ENCODE results near the gene KCNE1. TPM values are rescaled to one million over a fixed set of nuclear protein-coding genes. Genes with fewer than 3 reads are reported as not detected.
A peak's percentile ranks its signal among the peaks of the same experiment; 100 is the strongest.

The KCNE1 gene
- polyA plus RNA-seq, 4 donors = 0.46 to 1.1 (median 0.74) TPM

- DNase-seq (ENCODE audit: low read depth in 4 of 4, low spot score in 3 of 4) = no peak
Measured at GRCh38 chr21:34536820-34537219, 24.8 kb upstream of the KCNE1 start.

DNA sequence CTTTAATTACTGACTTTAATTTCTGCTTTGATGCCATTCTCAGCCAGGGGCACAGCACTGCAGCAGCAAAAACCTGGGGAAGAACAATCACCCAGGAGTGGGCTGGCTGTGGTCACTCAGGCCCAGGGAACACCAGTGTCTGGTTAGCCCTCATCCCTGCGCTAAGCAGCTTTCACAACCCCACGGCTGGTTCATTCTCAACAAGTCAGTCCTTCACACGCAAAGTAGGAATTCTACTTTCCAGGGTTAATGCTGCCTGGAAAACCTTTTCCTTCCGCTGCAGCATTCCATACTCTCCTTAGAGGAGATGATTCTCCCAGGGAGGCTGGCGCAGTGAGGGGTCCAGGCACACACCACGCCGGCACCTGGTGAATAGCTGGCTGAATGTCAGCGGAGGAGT lies 24.3 kb upstream of the KCNE1 start:
- no peak for DNase-seq (ENCODE audit: low read depth in 4 of 4, low spot score in 3 of 4)

- DNase-seq (ENCODE audit: low read depth in 4 of 4, low spot score in 3 of 4) = no peak
Measured at GRCh38 chr21:34535886-34536285, 23.9 kb upstream of the KCNE1 start.

DNA sequence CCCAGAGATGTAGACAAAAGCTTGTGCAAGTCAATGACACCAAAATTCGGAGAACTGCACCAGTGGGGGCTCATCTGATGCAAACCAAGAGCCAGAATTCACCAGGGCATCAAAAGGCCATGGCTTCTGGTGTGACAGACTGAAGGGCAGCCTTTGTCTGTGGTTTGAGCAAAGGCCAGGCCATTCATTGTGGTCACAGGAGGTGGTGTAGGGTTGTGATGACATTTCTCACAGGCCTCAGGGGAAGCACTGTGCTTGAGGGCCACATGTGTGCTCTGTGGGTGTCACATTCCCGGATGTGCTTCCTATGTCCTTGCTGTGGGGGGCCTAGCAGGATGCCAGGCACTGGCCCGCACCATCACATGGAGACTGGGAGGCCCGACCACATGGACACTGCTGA lies 22.5 kb upstream of the KCNE1 start:
- no peak for DNase-seq (ENCODE audit: low read depth in 4 of 4, low spot score in 3 of 4)

DNA sequence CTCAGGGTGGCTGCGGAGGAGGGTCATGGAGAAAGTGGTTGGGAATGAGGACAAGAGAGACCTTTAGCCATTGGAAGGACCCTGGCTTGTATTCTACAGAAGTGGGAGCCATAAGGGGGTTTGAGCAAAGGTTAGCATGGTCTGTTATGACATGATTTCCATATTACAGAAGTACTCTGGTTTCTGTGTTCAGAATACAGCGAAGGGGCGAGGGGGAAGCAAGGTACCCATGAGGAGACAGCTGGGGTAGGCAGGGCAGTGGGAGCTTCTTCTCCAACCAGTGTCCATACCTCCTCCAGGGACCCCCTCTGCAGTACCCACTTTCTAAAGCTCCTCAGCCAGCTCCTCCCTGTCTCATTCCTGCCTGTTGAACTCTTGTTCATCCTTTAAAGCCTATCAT lies 21.9 kb upstream of the KCNE1 start:
- no peak for DNase-seq (ENCODE audit: low read depth in 4 of 4, low spot score in 3 of 4)

GRCh38 chr21:34531399-34531798 lies 19.4 kb upstream of the KCNE1 start:
- no peak for DNase-seq (ENCODE audit: low read depth in 4 of 4, low spot score in 3 of 4)

DNA sequence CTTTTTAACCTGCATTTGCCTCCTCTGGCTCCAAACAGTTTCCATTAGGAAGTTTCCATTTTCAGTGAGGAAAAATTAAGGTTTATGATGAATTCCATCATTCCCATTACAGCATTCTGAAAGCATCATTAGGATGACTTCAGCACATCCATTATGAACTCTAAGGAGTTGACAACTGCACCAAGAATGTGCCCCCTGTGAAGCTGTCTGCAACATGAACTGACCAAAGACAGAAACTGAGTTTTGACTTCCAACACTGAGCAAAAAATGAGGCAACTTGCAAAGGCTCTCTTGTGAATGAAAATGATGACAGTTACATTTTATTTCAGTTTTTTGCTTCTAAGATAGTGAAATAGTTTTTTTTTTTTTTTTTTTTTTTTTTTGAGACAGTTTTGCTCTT lies 18.3 kb upstream of the KCNE1 start:
- DNase-seq (ENCODE audit: low read depth in 4 of 4, low spot score in 3 of 4) = no peak

GRCh38 chr21:34528131-34528561 lies 16.1 kb upstream of the KCNE1 start:
- no peak for DNase-seq (ENCODE audit: low read depth in 4 of 4, low spot score in 3 of 4)

- peak; percentile 74 to 86 (median 80) for DNase-seq (ENCODE audit: low read depth in 4 of 4, low spot score in 3 of 4)
Measured at GRCh38 chr21:34526618-34527290, 14.7 kb upstream of the KCNE1 start.

DNA sequence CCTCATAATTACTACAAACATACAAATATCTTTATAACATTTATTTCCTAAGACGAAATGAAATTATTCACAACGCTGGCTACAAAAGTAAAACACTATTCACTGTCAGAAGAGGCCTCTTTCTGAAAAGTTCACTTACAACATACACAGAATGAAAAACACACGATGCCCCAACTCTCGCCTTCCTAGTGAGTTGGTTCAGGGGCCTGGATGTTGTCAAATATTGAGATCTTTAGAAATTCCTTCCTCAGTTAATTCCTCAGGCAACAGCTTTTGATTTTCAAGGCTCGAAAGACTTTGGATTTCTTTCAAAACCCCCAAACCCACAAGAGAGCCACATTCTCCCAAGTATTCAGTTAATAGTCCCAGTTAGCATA lies 14.2 kb upstream of the KCNE1 start:
- DNase-seq (ENCODE audit: low read depth in 4 of 4, low spot score in 3 of 4) = no peak

- no peak for DNase-seq (ENCODE audit: low read depth in 4 of 4, low spot score in 3 of 4)
Measured at GRCh38 chr21:34524646-34525601, 12.9 kb upstream of the KCNE1 start.

DNA sequence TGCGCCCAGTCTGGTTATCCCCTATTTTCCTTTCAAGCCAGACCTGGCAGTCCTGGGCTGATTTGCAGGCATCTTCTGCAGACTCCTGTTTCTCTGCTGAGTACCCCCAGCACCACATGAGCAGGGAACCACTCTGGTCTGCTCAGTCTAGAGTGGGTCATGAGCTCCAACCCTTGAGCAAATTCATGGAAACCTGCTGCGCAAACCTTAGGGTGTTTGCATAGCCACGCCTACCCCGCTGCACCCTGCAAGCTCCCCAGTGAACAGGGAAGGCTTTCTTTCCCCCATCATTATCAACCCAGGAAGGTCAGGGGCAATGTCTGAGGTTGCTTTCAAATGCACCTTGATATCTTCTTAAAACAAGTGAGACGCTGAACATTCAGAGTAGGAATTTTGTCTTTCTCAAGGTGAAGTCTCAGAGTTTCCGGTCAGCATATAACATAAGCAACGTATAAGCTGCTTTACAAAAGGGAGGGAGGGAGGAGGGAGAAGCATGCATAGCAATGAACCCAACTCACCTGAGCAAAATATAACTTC lies 11.1 kb upstream of the KCNE1 start:
- no peak for DNase-seq (ENCODE audit: low read depth in 4 of 4, low spot score in 3 of 4)

DNA sequence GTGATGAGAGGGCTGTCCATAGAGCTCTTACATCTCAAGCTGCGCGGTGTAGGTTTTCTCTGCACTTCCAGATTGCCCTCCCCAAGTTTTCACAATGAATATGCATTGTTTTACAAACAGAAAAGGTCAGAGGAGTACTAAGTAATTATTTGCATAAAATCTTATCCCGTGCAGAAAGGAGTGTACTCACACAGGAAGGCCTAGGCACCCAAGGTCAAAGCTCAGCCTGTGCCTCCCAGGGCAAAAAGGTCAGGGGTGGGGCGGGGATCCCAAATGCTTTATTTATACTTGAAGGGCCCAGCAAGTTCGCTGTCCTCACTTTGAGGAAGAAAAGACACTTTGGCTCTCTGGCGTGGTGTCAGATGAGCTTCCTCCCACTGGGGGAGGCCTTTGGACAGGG lies 10.3 kb upstream of the KCNE1 start:
- no peak for DNase-seq (ENCODE audit: low read depth in 4 of 4, low spot score in 3 of 4)

DNA sequence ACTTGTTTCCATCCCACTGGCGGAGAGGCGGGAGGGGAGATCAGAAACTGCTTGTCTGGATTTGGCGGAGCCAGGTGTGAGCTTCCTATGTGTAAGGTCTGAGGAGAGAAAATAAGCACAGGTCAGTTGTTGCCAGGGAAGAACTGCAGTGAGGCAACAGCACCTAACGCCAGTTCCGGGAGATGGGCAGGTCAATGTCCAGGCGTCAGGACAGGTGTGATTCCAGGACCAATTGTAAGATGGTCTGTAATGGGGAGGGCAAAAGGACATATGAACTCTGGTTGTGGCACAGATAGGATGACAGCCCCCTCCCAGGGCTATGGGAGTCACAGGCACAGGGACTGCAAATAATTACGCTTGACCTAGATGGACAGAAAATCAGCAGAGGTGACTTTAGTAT lies 9.6 kb upstream of the KCNE1 start:
- DNase-seq (ENCODE audit: low read depth in 4 of 4, low spot score in 3 of 4) = no peak

DNA sequence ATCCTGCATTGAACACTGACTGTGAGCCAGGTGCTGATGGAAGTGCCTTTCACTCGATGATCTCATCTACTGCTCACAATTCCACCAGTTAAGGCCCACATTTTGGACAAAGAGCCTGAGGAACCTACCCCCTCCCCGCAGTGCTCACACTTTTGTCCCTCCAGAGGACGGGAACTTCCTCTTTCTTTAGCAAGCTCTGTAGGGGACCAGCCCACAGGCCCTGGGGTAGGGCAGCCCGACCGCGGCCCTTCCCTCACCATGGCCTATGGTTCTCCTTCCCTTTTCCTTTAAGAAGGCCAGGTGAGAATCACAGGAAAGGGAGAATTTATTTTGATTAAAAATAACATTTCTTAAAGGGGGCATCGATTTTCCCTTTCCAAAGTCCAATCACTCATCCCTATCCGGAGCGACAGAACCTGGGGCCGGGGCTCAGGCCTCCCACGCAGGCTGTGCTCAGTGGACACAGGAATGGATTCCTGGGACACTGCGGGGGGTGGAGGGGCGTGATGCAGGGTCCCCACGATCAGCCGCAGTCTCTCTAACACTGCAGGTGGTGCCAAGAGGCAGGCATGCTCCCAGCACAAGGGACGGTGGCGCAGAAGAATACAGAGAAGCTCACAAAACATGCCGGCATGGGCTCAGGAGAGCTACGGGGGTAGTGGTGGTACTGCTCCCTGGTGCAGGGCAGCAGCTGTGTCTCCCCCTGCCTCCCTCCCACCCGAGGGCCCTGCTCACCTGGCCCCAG lies 8.9 kb upstream of the KCNE1 start:
- DNase-seq (ENCODE audit: low read depth in 4 of 4, low spot score in 3 of 4) = no peak

- DNase-seq (ENCODE audit: low read depth in 4 of 4, low spot score in 3 of 4) = no peak
Measured at GRCh38 chr21:34520281-34520680, 8.3 kb upstream of the KCNE1 start.

GRCh38 chr21:34519694-34520093 lies 7.7 kb upstream of the KCNE1 start:
- DNase-seq (ENCODE audit: low read depth in 4 of 4, low spot score in 3 of 4) = no peak

GRCh38 chr21:34519016-34519415 lies 7.0 kb upstream of the KCNE1 start:
- no peak for DNase-seq (ENCODE audit: low read depth in 4 of 4, low spot score in 3 of 4)

GRCh38 chr21:34518301-34518700 lies 6.3 kb upstream of the KCNE1 start:
- no peak for DNase-seq (ENCODE audit: low read depth in 4 of 4, low spot score in 3 of 4)

- no peak for DNase-seq (ENCODE audit: low read depth in 4 of 4, low spot score in 3 of 4)
Measured at GRCh38 chr21:34517491-34518245, 5.7 kb upstream of the KCNE1 start.
